Panc1 (cell line): ENCODE measurements around the gene AGPAT1. TPM values are rescaled to one million over a fixed set of nuclear protein-coding genes. Genes with fewer than 3 reads are reported as not detected.

Experiments
- ATAC-seq: fragments of 200-7000 bp; cut with Tn5 transposase; 2 replicates; pipeline ENCODE4 v1.9.1; 2020; ENCODE audit warnings: mild to moderate bottlenecking, moderate library complexity
- BruUV-seq: library from RNA; stranded (reverse); fragments of 400-500 nt; replicated peaks from 2 replicates; lab custom pipeline; 2021; lab: Mats Ljungman, UMichigan
- CTCF ChIA-PET: fragments of 300-600 bp; sonication (Branson Sonifier 250); formaldehyde crosslinking; loops from one replicate; lab custom pipeline; 2022; ENCODE audit warnings: antibody characterized with exemption; lab: Charles Lee
- POLR2A ChIA-PET: fragments of 300-600 bp; sonication (Branson Sonifier 250); formaldehyde crosslinking; loops from one replicate; lab custom pipeline; 2022; ENCODE audit warnings: antibody characterized with exemption; lab: Charles Lee
- DNase-seq: peaks from one replicate; pipeline ENCODE4 v3.0.0-alpha.2; 2010; ENCODE audit warnings: low read depth, low spot score
- H3K27ac ChIP-seq: 2 replicates; pipeline ENCODE4 v1.5.1; 2011; ENCODE audit warnings: mild to moderate bottlenecking, low read length, inconsistent platforms
- H3K27me3 ChIP-seq: fragments of 200-500 bp; sonication (Bioruptor generic); 2 replicates; pipeline ENCODE4 v1.6.0; 2014; ENCODE audit warnings: low read length, inconsistent platforms; ENCODE audit not compliant: control insufficient read depth, insufficient read depth
- H3K36me3 ChIP-seq: fragments of 200-500 bp; sonication (Bioruptor generic); 2 replicates; pipeline ENCODE4 v1.5.1; 2014; ENCODE audit warnings: inconsistent platforms, mild to moderate bottlenecking, low read length, moderate library complexity; ENCODE audit not compliant: control insufficient read depth, insufficient read depth
- H3K4me1 ChIP-seq: 2 replicates; pipeline ENCODE4 v1.5.1; 2011; ENCODE audit warnings: inconsistent platforms, mild to moderate bottlenecking, low read length, moderate library complexity; ENCODE audit not compliant: control insufficient read depth, insufficient read depth
- H3K4me3 ChIP-seq, 2 experiments: 2 replicates each; pipeline ENCODE4 v1.5.1; 2011 to 2012; ENCODE audit warnings: low read depth in 2 of 2, low read length in 2 of 2, mild to moderate bottlenecking in 2 of 2, inconsistent platforms in 1 of 2, moderate library complexity in 1 of 2
- H3K9me3 ChIP-seq: fragments of 200-500 bp; sonication (Bioruptor generic); 2 replicates; pipeline ENCODE4 v1.5.1; 2014; ENCODE audit warnings: low read depth, mild to moderate bottlenecking, inconsistent platforms, low read length, moderate library complexity; ENCODE audit not compliant: control insufficient read depth, insufficient read depth
- POLR2AphosphoS5 ChIP-seq: IDR thresholded peaks from 2 replicates; pipeline ENCODE4 v1.6.1; 2012; ENCODE audit warnings: mild to moderate bottlenecking, low read depth, low read length, moderate library complexity
- SIN3A ChIP-seq: IDR thresholded peaks from 2 replicates; pipeline ENCODE4 v1.6.1; 2012; ENCODE audit warnings: low read depth, mild to moderate bottlenecking, low read length, moderate library complexity, borderline replicate concordance; ENCODE audit not compliant: insufficient read depth
- TCF7L2 ChIP-seq: IDR thresholded peaks from 2 replicates; pipeline ENCODE4 v1.6.1; 2011; ENCODE audit warnings: mild to moderate bottlenecking, low read depth, low read length, inconsistent platforms
- in situ Hi-C: cut with HindIII; loops from 2 replicates; pipeline ENCODE4 v1.10.0; 2016; ENCODE audit warnings: low sequenced_read_pairs, low pct_unique_long_range_greater_than_20kb
- intact Hi-C: fragments of 100-400 bp; cut with micrococcal nuclease; formaldehyde crosslinking; loops from one replicate; pipeline ENCODE4 v1.10.0; 2022; ENCODE audit not compliant: unreplicated experiment
- total RNA-seq: library from RNA; stranded (reverse); gene quantifications from one replicate; pipeline ENCODE4 v1.2.1, GENCODE V29; 2021; ENCODE audit not compliant: unreplicated experiment
- TF ChIP-seq, protein P1 (sequence below): fragments of 450-650 bp; IDR thresholded peaks from 2 replicates; pipeline ENCODE4 v1.5.1; 2017; ENCODE audit warnings: mild to moderate bottlenecking
- TF ChIP-seq, protein P2 (sequence below), 2 experiments: IDR thresholded peaks; 2 replicates each; pipeline ENCODE4 v1.6.1; 2011 to 2012; ENCODE audit warnings: low read depth in 2 of 2, control low read depth in 1 of 2, low read length in 1 of 2, mild to moderate bottlenecking in 1 of 2, moderate library complexity in 1 of 2; ENCODE audit not compliant: insufficient read depth in 1 of 2

Gene AGPAT1
- total RNA-seq, 1 experiment from 2014 or later = 88.4 TPM

DNA sequence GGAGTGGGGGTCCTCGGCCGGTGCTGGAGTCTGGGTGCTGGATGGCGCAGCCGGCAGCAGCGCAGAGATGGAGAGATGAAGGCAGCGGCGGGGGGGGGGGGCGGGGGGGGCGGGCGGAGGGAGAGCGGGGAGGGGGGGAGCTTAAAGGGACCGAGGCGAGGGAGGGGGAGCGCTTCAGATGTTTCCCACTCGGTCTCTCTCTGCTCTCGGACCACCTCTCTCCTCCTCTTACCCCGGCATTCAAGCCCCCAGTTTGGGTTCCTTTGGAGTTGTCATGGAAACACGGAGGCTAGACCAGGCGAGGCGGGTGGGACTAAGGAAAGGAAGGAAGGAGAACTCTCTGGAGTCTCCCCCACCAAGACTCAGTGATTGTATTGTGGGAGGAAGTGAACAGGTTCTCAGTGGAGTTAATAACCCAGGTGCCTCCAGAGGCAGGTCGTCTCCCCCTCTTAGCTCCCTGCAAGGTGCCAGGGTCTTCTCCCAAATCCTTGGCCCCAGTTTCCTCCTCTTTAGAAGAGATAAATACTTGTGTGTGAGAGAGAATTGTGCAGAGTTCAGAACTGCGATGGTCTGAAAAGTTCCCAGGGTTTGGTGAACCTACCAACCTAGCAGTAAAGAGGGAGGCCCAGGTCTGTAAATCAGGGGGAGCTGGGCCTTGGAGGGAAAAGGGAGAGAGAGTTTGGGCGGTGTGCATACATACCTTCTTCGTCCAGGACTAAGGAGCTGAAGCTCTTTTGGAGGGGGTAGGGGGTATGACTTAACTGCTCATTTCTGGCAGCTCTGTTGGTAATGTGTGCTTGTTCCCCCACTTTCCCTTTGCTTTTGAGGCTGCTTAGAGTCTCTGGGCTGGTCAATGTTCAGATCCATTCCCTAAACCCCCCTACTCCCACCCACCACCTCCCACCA is 23.8 kb downstream of the AGPAT1 start, which contains the start of gene PRRT1:
TSS of gene PRRT1 (minus strand) at position 77 of the 906 bp plus-strand sequence. CDS start 112 bp downstream, outside the sequence.
- peak within 1 kb of the TSS; percentile 84 for H3K27ac ChIP-seq
- ATAC-seq (no peak), DNase-seq (no peak)
- ChIA-PET CTCF (interaction anchor here (0.5 to 0.6 kb wide), 2 partner anchors 32 to 69 kb away, joined by 3 to 5 read pairs; no protein-coding TSS in a partner anchor), POLR2A (interaction anchor here (0.5 to 0.9 kb wide), 5 partner anchors 20 to 398 kb away, joined by 3 to 8 read pairs (median 3); partner anchors contain the start of gene FKBPL)
- no peaks in the 10 kb centered on the region for H3K27me3 ChIP-seq
- H3K4me3 ChIP-seq = peak within 1 kb of the TSS; percentile 81 to 96
- no peaks in the 10 kb centered on the region for H3K9me3 ChIP-seq
- no peaks in the 10 kb centered on the region; the same call in 1 of the 2 replicates for H3K36me3 ChIP-seq
- no peak for TF ChIP-seq TCF7L2
- TF ChIP-seq, protein P1, sequence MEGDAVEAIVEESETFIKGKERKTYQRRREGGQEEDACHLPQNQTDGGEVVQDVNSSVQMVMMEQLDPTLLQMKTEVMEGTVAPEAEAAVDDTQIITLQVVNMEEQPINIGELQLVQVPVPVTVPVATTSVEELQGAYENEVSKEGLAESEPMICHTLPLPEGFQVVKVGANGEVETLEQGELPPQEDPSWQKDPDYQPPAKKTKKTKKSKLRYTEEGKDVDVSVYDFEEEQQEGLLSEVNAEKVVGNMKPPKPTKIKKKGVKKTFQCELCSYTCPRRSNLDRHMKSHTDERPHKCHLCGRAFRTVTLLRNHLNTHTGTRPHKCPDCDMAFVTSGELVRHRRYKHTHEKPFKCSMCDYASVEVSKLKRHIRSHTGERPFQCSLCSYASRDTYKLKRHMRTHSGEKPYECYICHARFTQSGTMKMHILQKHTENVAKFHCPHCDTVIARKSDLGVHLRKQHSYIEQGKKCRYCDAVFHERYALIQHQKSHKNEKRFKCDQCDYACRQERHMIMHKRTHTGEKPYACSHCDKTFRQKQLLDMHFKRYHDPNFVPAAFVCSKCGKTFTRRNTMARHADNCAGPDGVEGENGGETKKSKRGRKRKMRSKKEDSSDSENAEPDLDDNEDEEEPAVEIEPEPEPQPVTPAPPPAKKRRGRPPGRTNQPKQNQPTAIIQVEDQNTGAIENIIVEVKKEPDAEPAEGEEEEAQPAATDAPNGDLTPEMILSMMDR = no peak
- no peak for TF ChIP-seq POLR2AphosphoS5
- TF ChIP-seq SIN3A = no peak
- TF ChIP-seq, protein P2, sequence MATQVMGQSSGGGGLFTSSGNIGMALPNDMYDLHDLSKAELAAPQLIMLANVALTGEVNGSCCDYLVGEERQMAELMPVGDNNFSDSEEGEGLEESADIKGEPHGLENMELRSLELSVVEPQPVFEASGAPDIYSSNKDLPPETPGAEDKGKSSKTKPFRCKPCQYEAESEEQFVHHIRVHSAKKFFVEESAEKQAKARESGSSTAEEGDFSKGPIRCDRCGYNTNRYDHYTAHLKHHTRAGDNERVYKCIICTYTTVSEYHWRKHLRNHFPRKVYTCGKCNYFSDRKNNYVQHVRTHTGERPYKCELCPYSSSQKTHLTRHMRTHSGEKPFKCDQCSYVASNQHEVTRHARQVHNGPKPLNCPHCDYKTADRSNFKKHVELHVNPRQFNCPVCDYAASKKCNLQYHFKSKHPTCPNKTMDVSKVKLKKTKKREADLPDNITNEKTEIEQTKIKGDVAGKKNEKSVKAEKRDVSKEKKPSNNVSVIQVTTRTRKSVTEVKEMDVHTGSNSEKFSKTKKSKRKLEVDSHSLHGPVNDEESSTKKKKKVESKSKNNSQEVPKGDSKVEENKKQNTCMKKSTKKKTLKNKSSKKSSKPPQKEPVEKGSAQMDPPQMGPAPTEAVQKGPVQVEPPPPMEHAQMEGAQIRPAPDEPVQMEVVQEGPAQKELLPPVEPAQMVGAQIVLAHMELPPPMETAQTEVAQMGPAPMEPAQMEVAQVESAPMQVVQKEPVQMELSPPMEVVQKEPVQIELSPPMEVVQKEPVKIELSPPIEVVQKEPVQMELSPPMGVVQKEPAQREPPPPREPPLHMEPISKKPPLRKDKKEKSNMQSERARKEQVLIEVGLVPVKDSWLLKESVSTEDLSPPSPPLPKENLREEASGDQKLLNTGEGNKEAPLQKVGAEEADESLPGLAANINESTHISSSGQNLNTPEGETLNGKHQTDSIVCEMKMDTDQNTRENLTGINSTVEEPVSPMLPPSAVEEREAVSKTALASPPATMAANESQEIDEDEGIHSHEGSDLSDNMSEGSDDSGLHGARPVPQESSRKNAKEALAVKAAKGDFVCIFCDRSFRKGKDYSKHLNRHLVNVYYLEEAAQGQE (IDR thresholded peaks at IDR 0.05; ENCODE audit: insufficient read depth in 1 of 2, low read depth in 2 of 2, low read length in 1 of 2) = no peak
- in situ Hi-C loops = no loop called here
- peaks cover 21% of the 10 kb centered on the region for H3K4me1 ChIP-seq
- BruUV-seq = no TSS peak
- intact Hi-C loops = loop anchor here (2.0 kb wide), 1 partner anchor 33 kb away; no protein-coding TSS in a partner anchor

DNA sequence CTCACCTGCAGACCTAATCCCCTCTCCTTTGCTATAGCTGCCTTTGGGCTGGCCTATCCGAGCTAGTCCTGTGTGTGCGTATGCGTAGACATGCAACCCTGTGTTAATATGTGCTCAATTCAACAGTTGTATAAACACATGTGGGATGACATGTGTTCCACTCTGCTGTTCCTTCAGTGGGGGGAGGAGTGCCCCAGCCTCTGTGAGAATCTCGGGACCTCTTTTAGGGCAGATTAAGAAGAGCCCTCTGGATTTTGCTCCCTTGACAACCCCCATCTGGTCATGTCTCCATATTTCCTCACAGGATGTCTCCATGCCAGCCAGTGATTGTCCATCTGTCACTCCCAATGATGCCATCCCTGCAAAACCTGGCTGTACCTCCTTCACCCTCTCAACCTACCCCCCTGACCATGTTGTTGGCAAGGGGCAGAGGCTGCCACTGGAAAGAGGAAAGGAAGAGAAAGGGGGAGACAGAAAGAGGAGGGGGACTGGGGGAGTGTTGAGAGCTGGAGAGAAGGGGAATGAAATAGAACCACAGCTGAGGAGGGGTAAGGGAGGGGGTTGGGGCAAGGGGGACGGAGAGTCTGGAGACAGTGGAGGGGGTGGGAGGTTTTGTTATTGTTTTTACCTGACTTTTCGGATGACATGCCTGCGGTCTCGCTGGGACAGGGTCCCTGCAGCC is 24.6 kb downstream of the AGPAT1 start:
- H3K27me3 ChIP-seq = no peaks in the 10 kb centered on the region
- intact Hi-C loops = no loop called here
- ChIA-PET POLR2A (interaction anchor here (0.8 kb wide), 1 partner anchor 21 kb away, joined by 3 read pairs; the partner anchor contains the start of gene FKBPL), CTCF (no interaction called here)
- DNase-seq (no peak), ATAC-seq (no peak)
- H3K9me3 ChIP-seq = no peaks in the 10 kb centered on the region
- H3K36me3 ChIP-seq = no peaks in the 10 kb centered on the region; the same call in 1 of the 2 replicates
- peak overlapping the region in 1 of 2 experiments; percentile 23; a peak in 2 of 4 replicates for H3K4me3 ChIP-seq
- no peak overlapping the region for H3K27ac ChIP-seq
- BruUV-seq = no TSS peak
- TF ChIP-seq TCF7L2 = no peak
- peaks cover 21% of the 10 kb centered on the region for H3K4me1 ChIP-seq
- in situ Hi-C loops = no loop called here
